K562 (cell line): Measurements from ENCODE around the gene C1GALT1C1. TPM values are rescaled to one million over a fixed set of nuclear protein-coding genes. Genes with fewer than 3 reads are reported as not detected.

ENCODE experiments used
- ARID3A ChIP-seq: IDR thresholded peaks from 2 replicates; pipeline ENCODE4 v1.6.1; 2012; ENCODE audit warnings: low read depth, low read length, improper control_type of control experiment, borderline replicate concordance
- ARNT ChIP-seq, 2 experiments: fragments of 450-650 bp; IDR thresholded peaks; 2 replicates each; pipeline ENCODE4 v1.6.1; 2016; ENCODE audit warnings: mild to moderate bottlenecking in 1 of 2
- CHD1 ChIP-seq: fragments of 200-600 bp; sonication (generic); IDR thresholded peaks from one replicate; pipeline ENCODE4 v1.6.1; 2012; ENCODE audit warnings: mild to moderate bottlenecking, moderate library complexity, low read length, inconsistent platforms
- E2F1 ChIP-seq: sonication (generic); formaldehyde crosslinking; IDR thresholded peaks from 2 replicates; pipeline ENCODE4 v1.8.1; 2023; ENCODE audit warnings: mild to moderate bottlenecking, missing genetic modification reagents, moderate library complexity
- E4F1 ChIP-seq: fragments of 250-450 bp; sonication (Bioruptor Pico); IDR thresholded peaks from 2 replicates; pipeline ENCODE4 v1.5.0; 2021; ENCODE audit warnings: mild to moderate bottlenecking, borderline replicate concordance
- ELK3 ChIP-seq: fragments of 450-650 bp; formaldehyde crosslinking; IDR thresholded peaks from 2 replicates; pipeline ENCODE4 v1.4.0; 2020; ENCODE audit warnings: mild to moderate bottlenecking
- FOXA3 ChIP-seq, 2 experiments: fragments of 450-650 bp in 1 of 2; sonication (generic) in 1 of 2; formaldehyde crosslinking; IDR thresholded peaks in 1 of 2; conservative IDR thresholded peaks in 1 of 2; 2 replicates each; pipeline versions ENCODE4 v1.4.0 to v1.8.0; 2020 to 2022; ENCODE audit warnings: mild to moderate bottlenecking in 2 of 2, missing genetic modification reagents in 1 of 2
- HNRNPH1 ChIP-seq: fragments of 200-400 bp; formaldehyde crosslinking; optimal IDR thresholded peaks from 2 replicates; pipeline ENCODE3; 2017; ENCODE audit warnings: low read depth, mild to moderate bottlenecking, low read length, moderate library complexity
- KLF16 ChIP-seq: IDR thresholded peaks from 2 replicates; pipeline ENCODE4 v1.6.1; 2016; ENCODE audit warnings: antibody characterized with exemption
- MCM3 ChIP-seq: fragments of 450-650 bp; IDR thresholded peaks from 2 replicates; pipeline ENCODE4 v1.6.1; 2016
- MTA3 ChIP-seq: fragments of 450-650 bp; formaldehyde crosslinking; IDR thresholded peaks from 2 replicates; pipeline ENCODE4 v1.6.1; 2017; ENCODE audit warnings: mild to moderate bottlenecking, borderline replicate concordance
- NCOA1 ChIP-seq: fragments of 450-650 bp; IDR thresholded peaks from 2 replicates; pipeline ENCODE4 v1.6.1; 2016; ENCODE audit warnings: low read depth
- RBBP5 ChIP-seq: fragments of 200-600 bp; sonication (generic); IDR thresholded peaks from 2 replicates; pipeline ENCODE4 v1.6.1; 2012; ENCODE audit warnings: borderline replicate concordance, mild to moderate bottlenecking, low read length, control low read depth, inconsistent platforms; ENCODE audit not compliant: insufficient read depth, poor library complexity, severe bottlenecking
- STAT5B ChIP-seq: fragments of 250-450 bp; sonication (Bioruptor Pico); IDR thresholded peaks from 2 replicates; pipeline ENCODE4 v1.8.0; 2021; ENCODE audit warnings: mild to moderate bottlenecking, inconsistent platforms
- TAF1 ChIP-seq: IDR thresholded peaks from 2 replicates; pipeline ENCODE4 v1.6.1; 2011; ENCODE audit warnings: mild to moderate bottlenecking, low read length, moderate library complexity; ENCODE audit not compliant: insufficient read depth, control insufficient read depth, severe bottlenecking; ENCODE audit errors: extremely low read depth
- ZNF57 ChIP-seq: fragments of 450-650 bp; formaldehyde crosslinking; IDR thresholded peaks from 2 replicates; pipeline ENCODE4 v1.4.0; 2020; ENCODE audit warnings: mild to moderate bottlenecking, moderate library complexity
- ZNF764 ChIP-seq: fragments of 250-450 bp; sonication (Bioruptor Pico); IDR thresholded peaks from 2 replicates; pipeline ENCODE4 v1.4.0; 2020; ENCODE audit warnings: low read depth, mild to moderate bottlenecking, moderate library complexity
- ZNF780A ChIP-seq: fragments of 250-450 bp; sonication (Bioruptor Pico); IDR thresholded peaks from 2 replicates; pipeline ENCODE4 v1.5.0; 2021; ENCODE audit warnings: mild to moderate bottlenecking
- ZSCAN29 ChIP-seq: fragments of 450-650 bp; IDR thresholded peaks from 2 replicates; pipeline ENCODE4 v1.6.1; 2017
- ZZZ3 ChIP-seq: fragments of 450-650 bp; IDR thresholded peaks from 2 replicates; pipeline ENCODE4 v1.6.1; 2016; ENCODE audit warnings: antibody characterized with exemption, mild to moderate bottlenecking, moderate library complexity
- polyA plus RNA-seq, 8 experiments: library from polyadenylated mRNA; depleted of rRNA in 4 of 8; stranded (reverse) in 5 of 8; unstranded in 3 of 8; fragments of >200 nt; fragmentation: Nextera tagmentation in 2 of 8; fragmentation: Illumina TruSeq in 1 of 8; extraction: Ambion mirVana in 2 of 8; extraction: Trizol in 1 of 8; gene quantifications; 2 replicates each; pipeline versions ENCODE4 v1.2.1 to v1.2.3, GENCODE V29; 2011 to 2014; ENCODE audit warnings: inconsistent platforms in 1 of 8, missing spikeins in 1 of 8
- total RNA-seq, 7 experiments: library from RNA; depleted of rRNA in 6 of 7; stranded (reverse); fragments of >200 nt in 6 of 7; fragmentation: Illumina TruSeq in 2 of 7; extraction: Trizol in 2 of 7; gene quantifications; 2 replicates each; pipeline versions ENCODE4 v1.2.1 to v1.2.3, GENCODE V29; 2011 to 2021; ENCODE audit warnings: low replicate concordance in 1 of 7

C1GALT1C1 gene
- total and polyA plus RNA-seq, 9 of the 15 experiments (the other 6 are each of a cell fraction or from before 2014, with no cell fraction given) = 9.6 to 49.4 (median 17.1) TPM

GRCh38 chrX:120603707-120604360 lies 26.0 kb downstream of the C1GALT1C1 start, which contains the start of gene MCTS1 (continued):
- TF ChIP-seq ELK3 = no peak
- no peak for TF ChIP-seq NCOA1
- TF ChIP-seq ZZZ3 = no peak
- peak; percentile 47 to 52; a peak in 2 of 4 replicates for TF ChIP-seq ARNT (IDR thresholded peaks at IDR 0.05)
- peak; percentile 98 for TF ChIP-seq MTA3
- TF ChIP-seq ZSCAN29 = no peak
- no peak for TF ChIP-seq ZNF780A (CRISPR knock-in tag)
- no peak for TF ChIP-seq CHD1
- TF ChIP-seq ARID3A = peak; percentile 95
- TF ChIP-seq KLF16 = peak; percentile 65; the same call in 1 of the 2 replicates
- TF ChIP-seq FOXA3 (CRISPR knock-in tag; conservative IDR thresholded peaks at IDR 0.05 in 1 of 2, IDR thresholded peaks at IDR 0.05 in 1 of 2) = no peak
- peak; percentile 95 for TF ChIP-seq E4F1 (CRISPR knock-in tag)
- TF ChIP-seq ZNF764 (CRISPR knock-in tag) = no peak
- peak; percentile 67 for TF ChIP-seq TAF1
- TF ChIP-seq E2F1 (CRISPR knock-in tag) = no peak
- no peak for TF ChIP-seq ZNF57 (CRISPR knock-in tag)
- no peak for TF ChIP-seq HNRNPH1
- TF ChIP-seq RBBP5 = peak; percentile 71
- TF ChIP-seq STAT5B (CRISPR knock-in tag) = no peak
- no peak for TF ChIP-seq MCM3
